Brain pericyte (primary cell): ENCODE results near the gene RNF19B.
"Not testable (repeated sequence)": the region's sequence is repeated elsewhere in the genome, so short reads cannot be mapped to it uniquely, and the experiment has no call there.

Experiments used
- DNase-seq: peaks from one replicate; pipeline ENCODE4 v3.0.0-alpha.2; 2012; ENCODE audit warnings: low read depth, low spot score

Gene RNF19B

DNA sequence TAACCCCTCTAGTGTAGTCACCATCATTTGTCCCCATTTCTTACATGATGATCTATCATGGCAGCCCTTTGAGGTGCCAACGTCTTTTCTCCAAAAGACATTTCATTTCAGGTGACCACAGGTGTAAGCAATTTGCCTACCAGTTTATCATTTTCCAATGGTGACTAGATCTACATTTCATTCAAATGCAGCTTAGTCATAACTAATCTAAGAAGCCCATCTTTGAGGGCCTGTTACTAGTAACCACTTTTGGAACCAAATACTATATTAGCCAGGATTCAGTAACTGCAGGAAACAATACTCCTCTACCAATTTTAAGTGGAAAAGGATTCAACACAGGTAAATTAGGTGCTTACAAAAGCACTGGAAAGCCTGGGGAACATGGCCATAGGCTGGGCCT is 32.8 kb downstream of the RNF19B start:
- no peak for DNase-seq

GRCh38 chr1:32929366-32929765 is 35.2 kb downstream of the RNF19B start:
- DNase-seq: no peak

GRCh38 chr1:32928715-32929114 is 35.9 kb downstream of the RNF19B start:
- no peak for DNase-seq

DNA sequence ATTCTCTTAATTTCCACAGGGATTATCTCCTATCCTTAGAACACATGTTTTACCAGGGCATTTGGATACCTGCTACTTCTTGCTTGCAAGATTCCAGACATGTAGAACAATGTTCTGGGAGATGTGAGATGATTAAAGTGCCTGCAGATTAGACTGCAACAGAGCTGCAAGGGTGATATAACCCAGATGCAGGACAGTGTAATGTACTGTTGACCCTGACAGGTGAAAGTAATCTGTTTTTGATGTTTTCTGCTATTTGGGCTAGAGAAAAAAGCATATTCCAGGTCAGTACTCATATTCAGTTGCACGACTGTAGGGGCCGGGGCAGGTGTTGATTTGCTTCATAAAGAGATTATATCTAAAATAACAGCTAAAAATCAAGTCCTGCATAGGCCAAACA is 36.3 kb downstream of the RNF19B start:
- no peak for DNase-seq

DNA sequence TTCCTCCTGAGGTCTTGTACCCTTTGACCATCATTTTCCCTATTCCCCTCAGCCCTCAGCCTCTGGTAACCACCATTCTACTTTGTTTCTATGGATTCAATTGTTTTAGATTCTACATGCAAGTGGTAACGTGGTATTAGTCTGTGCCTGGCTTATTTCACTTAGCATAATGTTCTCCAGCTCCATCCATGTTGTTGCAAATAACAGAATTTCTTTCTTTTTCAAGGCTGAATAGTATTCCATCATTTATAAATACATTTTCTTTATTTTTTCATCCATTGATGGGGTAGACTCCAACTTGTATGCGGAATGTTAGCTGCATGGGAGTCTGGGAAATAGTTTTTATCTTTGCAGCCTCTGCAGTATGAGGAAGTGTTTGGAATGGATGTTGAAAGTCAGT is 37.2 kb downstream of the RNF19B start:
- no peak for DNase-seq

DNA sequence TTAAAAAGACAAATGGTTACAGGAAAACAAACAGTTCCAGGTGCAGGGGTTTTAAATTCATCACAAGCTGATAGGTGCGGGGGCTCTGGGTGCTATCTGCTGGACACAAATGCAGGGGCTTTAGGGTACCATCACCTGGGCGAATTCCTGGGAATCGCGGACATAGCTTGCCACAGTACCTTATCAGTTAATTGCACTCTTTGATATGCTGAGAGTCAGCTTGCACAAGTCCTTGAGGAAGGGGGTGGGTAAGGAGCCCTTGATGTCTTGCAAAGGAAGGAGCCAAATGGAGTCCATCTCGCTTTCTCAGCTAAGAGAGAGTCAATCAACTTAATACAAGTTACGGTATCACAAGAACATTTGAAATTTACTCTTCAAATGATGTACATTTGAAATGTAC is 38.0 kb downstream of the RNF19B start:
- DNase-seq: no peak

GRCh38 chr1:32925403-32926162 is 39.0 kb downstream of the RNF19B start:
- DNase-seq: no peak

GRCh38 chr1:32924881-32925344 is 39.7 kb downstream of the RNF19B start:
- no peak for DNase-seq

- no peak for DNase-seq
Observed at GRCh38 chr1:32920833-32921232, 43.8 kb downstream of the RNF19B start.

- no peak for DNase-seq
Observed at GRCh38 chr1:32919811-32920733, 44.5 kb downstream of the RNF19B start.

GRCh38 chr1:32918179-32918578 is 46.4 kb downstream of the RNF19B start:
- no peak for DNase-seq

DNA sequence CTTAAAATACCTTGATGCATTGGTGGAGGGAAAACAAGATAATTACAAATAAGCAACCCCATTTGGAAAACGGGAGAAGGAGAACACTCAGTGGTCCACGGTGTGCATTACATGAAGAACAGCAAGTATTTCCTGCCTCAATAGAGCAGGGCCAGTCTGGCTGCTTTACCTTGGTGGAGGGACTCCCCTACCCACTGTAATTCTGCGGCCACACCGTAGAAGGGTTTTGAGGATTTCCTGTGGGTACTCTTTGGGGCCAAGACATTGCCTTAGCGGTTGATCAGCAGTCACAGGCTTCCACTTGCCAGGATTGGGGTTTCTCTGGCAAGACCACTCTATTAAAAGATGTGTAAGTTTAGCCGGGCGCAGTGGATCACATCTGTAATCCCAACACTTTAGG is 47.1 kb downstream of the RNF19B start:
- DNase-seq: no peak

GRCh38 chr1:32915766-32916706 is 48.6 kb downstream of the RNF19B start:
- DNase-seq: no peak

DNA sequence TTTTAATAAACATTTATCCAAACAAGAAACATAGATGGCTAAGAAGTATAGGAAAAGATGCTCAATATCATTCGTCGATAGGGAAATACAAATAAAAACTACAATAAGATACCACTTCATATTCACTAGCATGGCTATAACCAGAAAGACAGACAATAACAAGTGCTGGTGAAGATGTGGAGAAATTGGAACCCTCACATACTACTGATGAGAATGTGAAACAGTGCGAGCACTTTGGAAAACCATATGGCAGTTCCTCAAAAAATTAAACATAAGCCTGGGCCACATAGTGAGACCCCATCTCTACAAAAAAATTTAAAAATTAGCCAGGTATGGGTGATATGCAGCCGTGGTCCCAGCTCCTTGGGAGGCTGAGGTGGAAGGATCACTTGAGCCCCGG is 54.3 kb downstream of the RNF19B start:
- DNase-seq: no peak

DNA sequence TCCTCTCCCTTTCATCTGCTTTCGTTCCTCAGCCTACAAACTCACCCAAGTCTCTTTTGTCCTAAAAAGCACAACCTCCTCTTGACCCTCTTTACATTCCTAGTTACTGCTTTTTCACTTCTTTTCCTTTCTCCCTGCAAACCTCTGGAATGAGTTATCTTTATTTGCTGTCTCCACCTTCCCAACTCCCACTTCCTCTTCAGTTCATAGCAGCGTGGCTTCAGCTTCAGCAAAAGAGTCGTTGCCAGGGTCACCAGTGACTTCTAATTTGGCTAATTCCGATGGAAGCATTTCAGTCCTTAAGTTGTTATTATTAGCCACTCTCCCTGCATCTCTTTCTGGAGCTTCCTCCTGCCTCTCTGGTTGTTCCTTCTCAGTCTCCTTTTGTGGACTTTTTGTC is 57.2 kb downstream of the RNF19B start:
- DNase-seq: no peak

DNA sequence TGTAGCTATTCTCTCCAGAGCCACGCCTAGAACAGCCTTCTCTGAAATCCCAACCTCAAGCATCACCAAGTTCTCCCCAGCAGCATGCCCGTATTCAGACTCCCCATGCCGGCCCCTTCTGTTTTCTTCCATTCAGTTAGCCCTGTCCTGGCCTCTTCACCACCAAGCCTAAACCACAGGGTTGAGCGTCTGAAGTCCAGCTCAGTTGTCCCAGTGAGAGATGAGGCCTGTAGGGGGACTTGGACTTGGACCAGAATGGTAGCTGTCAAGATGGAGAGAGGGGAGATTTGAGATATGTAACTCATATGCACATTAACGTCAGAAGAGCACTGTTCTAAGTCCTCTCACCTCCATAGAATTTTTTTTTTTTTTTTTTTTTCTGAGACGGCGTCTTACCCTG is 58.0 kb downstream of the RNF19B start:
- DNase-seq: no peak

GRCh38 chr1:32905588-32905987 is 59.0 kb downstream of the RNF19B start:
- DNase-seq: not testable (repeated sequence)

GRCh38 chr1:32904797-32905196 is 59.8 kb downstream of the RNF19B start:
- DNase-seq: no peak

DNA sequence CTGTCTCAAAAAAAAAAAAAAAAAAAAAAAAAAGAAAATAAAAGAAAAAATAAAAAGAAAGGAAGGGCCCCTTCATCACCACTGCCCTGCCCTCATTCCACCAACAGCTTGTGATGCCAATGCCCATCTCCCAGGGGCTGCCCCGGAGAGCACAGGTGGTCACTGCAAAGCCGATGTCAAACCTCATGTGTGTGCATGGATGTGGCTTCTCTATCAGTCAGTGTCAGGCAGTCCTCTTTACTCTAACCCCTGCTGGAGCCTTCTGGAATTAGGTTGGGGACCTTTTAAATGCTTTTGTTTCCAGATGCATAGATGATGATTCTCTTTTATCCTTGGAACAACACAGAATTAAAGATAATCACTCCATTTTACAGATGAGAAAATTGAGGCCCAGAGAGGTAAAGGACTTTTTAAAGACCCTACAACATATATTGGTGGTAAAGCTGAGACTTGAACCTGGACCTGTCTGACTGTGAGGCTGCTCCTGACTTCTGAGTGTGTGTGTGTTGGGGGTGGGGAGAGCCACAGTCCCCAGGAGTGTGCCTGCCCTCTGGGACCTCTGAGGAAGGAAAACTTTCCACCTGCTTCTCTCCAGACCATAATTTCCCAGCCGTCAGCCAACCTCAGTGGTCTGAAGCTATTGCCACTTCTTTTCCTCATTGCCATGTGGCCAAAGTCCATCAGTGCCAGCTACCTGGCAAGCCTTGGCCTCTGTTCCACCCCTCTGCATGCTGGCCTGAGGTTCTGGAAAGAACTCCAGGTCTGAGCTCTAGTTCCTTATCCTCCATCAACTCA is 60.4 kb downstream of the RNF19B start:
- DNase-seq: no peak

GRCh38 chr1:32902535-32902920 is 62.1 kb downstream of the RNF19B start:
- DNase-seq: no peak
